CMK (cell line): ENCODE results near the gene HELZ.
"Not testable (repeated sequence)": the region's sequence is repeated elsewhere in the genome, so short reads cannot be mapped to it uniquely, and the experiment has no call there.

Source experiments
- DNase-seq: peaks from one replicate; pipeline ENCODE4 v3.0.0-alpha.2; 2010; ENCODE audit warnings: low read depth

HELZ gene

DNA sequence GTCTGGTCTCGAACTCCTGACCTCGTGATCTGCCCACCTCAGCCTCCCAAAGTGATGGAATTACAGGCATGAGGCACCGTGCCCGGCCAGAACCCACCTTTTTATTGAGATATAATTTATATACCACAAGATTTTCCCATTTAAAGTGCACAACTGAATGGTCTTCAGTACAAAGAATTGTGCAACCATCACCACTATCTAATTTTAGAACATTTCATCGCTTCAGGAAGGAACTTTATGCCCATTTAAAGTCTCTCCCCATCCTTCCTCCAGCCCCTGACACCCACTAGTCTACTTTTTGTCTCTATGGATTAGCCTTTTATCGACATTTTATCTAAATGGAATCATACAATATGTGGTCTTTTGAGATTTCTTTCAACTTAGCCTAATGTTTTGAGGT is 25.4 kb upstream of the HELZ start:
- no peak for DNase-seq

DNA sequence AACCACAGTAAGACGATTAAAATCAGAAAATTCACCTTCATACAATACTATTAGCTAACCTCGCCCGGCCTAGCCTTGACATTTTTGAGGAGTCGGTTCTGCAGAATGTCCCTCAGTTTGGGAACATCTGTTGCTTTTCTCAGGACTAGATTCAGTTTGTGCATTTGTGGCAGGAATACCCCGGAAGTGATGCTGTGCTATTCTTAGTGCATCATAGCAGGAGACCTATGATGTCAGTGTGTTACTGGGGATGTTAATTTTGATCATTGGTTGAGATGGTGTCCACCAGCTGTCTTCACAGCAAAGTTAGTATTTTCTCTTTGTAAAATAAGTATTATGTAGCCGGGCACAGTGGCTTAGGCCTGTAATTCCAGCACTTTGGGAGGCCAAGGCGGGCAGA is 21.5 kb upstream of the HELZ start:
- DNase-seq = no peak

DNA sequence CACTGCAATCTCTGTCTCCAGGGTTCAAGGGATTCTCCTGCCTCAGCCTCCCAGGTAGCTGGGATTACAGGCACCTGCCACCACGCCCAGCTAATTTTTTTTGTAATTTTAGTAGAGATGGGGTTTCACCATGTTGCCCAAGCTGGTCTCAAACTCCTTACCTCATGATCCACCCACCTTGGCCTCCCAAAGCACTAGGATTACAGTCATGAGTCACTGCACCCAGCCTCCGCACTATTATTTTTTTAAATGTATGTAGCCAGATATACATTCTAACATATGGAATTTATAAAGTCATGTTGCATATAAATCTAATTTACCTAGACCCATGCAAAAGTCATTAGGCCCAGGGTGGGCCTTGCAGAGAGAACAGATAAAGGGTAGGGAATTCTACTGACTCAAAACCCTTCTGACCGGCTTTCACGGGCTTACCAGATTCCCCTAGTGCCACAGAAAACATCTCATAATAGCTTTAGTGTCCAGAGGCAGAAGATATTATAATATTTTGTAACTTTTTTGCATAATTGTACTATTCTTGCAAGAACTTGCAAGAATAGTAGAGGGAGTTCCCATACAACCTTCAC is 20.5 kb upstream of the HELZ start:
- DNase-seq = no peak

DNA sequence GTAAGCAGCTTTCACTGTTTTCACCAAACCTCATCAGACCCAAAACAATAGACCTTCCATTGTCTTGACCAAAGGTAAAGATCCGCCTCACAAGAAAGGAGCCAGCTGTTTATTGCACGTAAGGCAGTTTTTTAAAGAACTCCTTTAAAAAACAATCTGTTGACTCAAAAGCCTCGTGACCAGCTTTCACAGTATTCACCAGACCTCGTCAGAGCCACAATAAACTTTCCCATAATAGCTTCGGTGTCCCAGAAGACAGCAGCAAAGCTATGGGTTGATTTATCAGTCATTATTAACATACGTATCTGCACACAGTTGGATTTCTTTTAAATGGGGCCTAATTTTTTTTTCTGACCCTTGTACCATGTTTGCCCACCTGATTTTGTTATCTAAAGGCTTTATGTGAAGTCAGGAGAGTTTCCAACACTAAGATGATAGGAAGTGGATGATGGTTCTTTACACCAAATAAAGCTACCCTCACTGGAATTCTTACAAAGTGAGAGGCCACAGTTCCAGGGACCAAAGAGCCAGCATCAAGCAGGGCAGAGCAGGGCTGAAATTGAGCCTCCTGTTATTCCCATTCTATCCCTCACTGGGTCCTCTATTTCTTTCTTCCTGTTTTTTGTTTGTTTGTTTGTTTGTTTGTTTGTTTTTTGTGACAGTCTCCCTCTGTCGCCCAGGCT is 17.6 kb upstream of the HELZ start:
- DNase-seq = no peak

DNA sequence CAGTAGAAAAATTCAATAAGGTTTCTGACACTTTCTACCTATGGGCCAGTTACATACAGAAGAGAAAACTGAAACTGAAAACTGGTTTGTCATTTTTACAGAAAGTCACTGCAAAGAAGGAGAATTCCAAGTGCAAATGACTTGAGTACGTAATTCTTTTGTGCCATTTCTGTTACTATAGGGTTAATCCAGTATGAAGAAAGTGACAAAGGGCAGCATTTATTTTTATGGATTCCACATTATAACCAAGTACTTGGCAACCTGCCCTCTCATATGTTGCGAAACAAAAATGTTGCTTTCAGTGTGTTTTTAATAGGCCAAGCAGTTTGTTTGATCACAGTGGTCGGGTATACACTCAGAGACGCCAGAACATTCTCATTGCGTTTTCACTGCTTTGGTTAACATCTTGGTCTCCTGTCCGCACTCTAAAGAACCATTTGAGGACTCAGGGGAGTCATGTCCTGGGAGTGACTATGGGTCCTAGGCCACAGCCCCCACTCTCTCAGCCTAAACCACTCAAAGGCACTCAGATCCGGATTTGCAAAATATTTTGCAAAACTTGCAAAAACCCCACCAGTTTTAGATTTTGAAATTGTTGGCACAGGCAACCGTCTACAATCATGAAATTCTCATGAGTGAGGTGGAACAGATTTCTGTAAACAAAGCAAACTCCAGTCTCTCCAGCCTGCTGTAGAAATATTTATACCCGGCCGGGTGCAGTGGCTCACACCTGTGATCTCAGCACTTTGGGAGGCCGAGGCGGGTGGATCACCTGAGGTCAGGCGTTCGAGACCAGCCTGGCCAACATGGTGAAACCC is 15.4 kb upstream of the HELZ start:
- DNase-seq = no peak

DNA sequence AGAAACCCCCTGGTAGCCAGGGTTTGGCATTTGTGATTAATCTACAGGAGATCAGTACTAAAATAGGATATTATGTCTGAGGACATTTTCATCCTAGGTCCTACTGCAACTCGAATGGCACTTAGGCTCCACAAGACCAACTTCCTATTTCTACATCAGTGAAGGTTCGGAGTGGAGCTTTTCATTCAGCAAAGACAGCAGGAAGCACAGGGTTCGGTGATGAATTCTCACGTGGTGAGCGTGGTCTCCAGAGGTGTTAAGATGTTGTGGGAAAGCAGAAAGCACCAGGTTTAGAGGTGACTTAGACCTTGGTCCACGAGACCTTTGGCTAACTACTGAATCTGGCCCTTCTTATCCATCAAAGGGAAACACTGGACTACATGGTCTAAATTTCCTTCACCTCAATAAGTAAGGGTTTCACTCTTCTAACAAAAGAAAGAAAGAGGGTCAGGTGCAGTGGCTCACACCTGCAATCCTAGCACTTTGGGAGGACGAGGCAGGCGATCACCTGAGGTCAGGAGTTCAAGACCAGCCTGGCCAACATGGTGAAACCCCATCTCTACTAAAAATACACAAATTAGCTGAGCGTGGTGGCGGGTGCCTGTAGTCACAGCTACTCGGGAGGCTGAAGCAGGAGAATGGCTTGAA is 13.9 kb upstream of the HELZ start:
- DNase-seq = no peak

DNA sequence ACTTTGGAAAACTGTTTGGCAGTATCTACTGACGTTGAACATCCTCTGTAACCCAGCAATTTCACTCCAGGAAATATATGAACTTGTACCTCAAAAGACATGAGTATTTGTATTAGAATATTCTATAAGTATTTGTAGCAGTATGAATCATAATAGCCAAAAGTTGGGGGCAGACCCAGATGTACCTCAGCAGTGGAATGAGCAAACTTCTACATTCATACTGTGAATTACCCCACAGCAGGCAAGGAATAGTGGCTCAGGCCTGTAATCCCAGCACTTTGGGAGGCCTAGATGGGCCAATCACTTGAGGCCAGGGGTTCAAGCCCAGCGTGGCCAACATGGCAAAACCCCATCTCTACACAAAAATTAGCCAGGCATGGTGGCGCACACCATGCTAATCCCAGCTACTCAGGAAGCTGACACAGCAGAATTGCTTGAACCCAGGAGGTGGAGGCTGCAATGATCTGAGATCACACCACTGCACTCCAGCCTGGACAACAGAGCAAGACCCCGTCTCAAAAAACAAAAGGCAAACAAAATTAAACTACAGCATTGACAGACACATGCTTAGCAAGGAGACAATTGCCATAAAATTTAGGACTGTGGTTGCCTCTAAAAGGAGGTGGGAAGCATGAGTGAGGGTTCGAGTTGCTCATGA is 11.2 kb upstream of the HELZ start:
- DNase-seq = no peak

DNA sequence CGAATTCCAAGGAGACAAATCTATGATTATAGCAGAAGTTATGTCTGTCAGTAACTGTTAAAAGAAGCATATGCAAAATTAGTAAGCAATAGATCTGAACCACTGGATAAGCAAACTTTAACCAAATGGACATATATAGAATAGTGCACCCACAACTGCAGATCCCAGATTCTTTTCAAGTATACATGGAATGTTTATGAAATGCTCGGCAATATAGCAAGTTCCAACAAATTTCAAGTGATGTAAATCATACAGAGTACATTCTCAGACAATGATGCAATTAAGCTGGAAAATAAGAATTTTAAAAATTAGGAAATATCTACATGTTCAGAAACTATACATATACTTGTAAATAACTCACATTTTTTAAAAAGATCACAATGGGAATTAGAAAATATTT is 8.4 kb upstream of the HELZ start:
- DNase-seq = no peak

DNA sequence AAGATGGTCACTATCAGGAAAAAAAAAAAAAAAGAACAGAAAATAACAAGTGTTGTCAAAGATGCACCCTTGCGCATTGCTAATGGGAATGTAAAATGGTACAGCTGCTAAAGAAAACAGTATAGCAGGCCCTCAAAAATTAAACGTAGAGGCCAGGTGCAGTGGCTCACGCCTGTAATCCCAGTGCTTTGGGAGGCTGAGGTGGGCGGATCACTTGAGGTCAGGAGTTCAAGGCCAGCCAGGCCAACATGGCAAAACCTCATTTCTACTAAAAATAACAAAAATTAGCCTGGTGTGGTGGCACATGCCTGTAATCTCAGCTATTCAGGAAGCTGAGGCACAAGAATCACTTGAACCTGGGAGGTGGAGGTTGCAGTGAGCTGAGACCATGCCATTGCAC is 6.6 kb upstream of the HELZ start:
- DNase-seq = not testable (repeated sequence)

DNA sequence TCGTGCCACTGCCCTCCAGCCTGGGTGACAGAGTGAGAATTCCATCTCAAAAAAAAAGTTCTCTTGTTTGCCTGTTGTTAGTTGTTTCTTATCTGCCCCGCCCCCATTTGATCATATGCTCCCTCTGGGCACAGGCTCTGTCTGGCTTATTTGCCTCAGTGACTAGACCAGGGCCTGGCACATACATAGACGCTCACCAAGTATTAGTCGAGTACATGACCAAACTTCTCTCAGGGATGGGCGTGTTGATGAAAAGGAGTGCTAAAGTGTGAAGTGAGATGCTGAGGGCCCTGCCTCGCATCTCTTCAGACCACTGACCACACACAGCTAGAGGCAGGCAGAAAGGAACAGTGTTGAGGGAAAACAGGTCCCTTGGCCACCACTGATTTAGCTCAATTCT is 3.3 kb upstream of the HELZ start:
- no peak for DNase-seq

DNA sequence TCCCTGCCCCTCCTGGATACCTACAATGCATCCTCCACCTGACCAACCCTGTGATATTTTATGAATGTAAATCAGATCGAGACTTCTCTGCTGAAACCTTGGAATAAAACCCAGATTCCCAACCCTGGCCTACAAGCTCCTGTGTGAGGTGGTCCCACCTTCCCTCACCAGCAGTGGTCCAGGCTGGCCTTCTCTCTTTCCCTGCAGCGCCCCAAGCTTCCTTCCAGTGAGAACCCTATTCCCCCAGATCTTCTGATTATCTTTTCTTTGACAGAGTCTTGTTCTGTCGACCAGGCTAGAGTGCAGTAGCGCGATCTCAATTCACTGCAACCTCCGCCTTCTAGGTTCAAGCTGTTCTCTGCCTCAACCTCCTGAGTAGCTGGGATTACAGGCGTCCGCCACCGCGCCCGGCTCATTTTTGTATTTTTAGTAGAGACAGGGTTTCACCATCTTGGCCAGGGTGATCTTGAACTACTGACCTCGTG is 2.5 kb upstream of the HELZ start:
- no peak for DNase-seq

DNA sequence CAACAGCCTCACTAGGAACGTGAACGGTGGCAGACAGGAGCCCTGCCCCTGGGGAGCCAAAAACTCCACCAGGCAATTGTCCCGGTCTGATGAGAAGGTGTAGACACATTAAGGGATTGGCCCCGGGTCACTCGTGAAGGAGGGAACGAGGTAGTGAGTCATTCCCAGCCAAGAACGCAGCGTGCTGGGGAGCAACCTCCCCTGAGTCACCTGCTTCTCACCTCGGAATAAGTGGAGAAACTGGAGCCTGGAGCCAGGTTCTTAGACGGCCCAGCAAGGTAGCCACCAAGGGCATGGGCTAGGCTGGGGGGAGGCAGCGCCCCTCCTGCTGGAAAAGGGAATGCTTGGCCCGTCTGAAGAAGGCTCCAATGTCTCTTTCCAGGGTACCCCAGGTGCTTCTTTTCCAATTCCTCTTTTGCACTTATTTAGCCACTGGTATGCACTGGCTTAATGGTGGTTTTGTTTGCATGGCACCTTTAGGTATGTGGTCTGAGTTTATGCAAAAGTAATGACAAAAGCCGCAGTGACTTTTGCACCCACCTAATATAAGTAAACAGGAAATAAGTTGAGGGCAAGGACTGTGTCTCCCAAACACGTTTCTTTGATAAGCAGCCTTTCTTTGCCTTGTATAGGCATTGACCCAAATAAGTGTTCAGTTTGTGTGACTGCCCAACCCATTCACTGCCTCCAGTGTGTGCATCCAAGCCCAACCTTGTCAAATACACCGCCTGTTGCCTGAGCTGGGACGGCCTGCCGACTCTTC is 1.8 kb upstream of the HELZ start:
- no peak for DNase-seq

DNA sequence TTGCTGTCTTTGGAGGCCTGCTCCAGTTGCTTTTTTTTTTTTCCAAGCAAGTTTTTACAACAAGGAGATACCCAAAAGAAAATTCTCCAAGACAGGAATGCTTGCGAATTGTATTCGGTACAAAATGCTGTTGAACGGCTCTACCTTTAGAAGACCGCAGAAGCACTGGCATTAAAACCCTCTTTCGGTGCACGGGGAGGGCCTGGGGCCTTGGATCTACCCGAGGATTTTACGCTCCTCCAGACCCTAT is 1.3 kb upstream of the HELZ start:
- no peak for DNase-seq

DNA sequence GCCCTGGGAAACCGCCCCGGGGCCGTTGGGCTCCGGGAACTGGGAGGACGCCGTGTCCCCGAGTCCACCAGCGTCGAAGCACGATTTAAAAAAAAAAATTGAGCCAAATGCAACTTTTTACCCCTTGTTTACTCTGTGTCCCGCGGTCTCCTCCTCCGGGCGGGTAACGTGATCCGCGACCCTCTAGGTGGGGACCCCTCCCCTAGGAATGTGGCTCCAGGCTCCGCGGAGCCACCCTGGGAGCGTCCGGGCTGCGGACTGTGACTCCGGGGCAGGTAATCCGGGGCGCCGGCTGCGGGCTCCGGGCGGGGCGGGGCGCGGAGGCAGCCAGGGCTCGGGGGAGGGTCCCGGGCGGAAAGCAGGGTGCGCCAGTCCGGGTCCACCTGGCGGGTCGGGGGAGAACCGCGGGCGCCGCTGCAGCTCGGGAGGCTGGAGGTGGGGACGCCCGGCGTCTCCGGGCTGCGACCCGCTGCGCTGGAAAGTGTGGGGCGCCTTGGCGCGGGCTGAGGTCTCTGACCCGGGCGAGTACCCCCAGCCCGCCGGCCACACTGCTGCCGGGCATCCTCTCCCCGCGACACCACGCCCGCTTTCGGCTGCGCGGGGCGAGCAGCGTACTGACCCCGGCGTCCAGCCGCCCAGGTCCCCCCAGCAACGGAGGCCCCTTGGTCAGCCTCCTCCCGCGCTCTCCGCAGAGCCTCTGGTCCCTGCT is 852 bp upstream of the HELZ start:
- DNase-seq = peak; percentile 17

DNA sequence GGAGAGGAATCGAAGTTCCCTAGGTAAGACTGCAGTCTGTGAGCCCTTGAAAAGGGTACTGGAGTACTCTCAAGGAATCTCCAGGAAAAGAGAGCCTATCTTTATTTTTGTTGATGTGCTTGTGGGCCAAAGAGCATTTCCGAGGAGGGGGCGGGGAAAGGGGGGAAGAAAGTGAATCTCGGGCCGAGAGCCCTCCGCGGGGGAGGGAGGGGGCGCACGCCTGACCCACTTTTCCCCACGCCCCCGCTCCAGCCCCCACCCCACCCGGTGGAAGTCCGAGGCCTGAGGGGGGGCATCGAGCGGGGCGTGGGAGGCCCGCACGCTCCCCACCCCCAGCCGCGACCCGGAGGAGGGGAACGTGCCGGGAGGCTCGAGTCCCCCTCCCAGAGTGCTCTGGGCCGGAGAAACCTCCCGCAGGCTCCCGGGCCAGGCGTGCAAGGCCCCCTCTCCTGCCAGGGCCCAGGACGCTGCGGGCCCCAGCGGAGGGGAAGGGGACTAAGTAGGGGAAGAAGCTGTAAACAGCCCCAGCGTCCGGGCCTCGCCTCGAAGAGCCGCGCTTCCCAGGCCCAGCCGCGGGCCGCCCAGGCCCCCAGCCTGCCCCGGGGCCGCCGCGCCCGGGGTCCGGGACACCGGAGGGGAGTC is 444 bp downstream of the HELZ start:
- peak; percentile 14 for DNase-seq

DNA sequence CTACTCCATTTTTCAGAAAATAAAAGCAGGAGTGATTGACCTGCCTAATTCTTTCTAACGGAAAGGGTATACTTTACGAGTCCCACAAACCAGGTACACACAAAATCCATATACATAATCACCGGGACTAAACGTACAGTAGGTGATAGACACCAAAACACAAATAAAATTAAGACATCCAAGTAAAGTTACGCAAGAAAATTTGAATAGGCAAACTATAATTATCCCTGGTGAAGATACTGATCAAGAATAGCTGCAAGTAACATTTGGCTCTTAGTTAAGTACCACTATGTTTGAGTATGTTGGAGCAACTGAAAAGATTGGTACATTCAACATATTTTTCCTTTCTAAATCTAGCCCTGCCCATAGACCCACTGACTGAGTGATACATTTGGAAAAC is 1.7 kb downstream of the HELZ start:
- no peak for DNase-seq

DNA sequence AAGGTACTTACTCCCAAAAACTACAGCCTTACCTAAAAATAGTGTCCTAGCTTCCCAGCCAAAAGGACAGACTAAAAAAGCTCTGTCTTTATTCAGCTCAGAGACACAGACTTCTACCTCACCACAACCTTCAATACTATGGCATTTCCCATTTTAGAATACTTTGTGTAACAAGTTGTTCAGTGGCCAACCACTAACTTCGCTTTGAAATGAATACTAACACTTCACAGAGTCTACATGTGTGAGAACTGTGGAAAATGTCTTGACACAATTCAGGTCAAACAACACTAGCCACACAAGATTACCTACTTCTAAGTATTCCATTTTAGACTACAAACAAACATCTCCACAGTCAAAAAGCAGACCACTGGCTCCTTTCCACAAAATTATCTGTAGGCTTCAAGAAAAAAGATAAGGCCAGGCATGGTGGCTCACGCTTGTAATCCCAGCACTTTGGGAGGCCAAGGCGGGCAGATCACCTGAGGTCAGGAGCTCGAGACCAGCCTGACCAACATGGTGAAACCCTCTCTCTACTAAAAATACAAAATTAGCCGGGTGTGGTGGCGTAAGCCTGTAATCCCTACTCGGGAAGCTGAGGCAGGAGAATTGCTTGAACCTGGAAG is 3.2 kb downstream of the HELZ start:
- DNase-seq = no peak

DNA sequence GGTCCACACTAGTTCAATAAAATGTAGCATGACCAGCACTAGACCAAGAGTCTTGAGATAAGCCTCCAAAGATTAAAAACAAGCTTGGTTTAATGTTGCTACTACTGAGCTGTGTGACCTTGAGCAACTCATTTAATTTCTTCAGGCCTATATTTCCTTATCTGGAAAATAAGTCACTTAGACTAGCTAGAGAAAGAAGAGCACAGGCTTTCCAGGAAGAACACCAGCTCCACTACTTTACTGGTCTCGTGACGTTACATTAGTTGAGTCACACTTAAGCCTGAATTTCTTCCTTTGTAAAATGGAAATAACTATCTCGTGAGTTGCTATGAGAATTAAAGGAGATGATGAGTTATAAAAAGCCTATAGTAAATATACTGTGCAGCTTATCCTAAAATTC is 5.4 kb downstream of the HELZ start:
- DNase-seq = no peak

DNA sequence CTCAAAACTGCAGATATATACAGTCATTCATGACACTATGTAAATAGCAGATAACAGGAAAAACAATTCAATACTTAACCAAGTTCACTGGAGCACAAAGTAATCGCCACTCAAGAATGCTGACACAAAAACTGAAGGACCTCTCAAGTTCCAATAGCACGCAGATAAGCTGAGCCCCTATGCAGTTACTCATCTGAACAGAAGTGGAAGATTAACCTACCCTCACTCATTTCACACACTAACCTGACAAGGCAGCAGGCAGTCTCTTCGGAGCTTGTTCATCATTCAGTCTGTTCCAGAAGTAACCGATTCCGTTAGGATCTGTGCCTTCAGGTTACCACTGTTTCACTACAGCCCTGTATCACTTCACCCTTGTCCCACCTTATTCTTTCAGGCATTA is 6.0 kb downstream of the HELZ start:
- DNase-seq = no peak

DNA sequence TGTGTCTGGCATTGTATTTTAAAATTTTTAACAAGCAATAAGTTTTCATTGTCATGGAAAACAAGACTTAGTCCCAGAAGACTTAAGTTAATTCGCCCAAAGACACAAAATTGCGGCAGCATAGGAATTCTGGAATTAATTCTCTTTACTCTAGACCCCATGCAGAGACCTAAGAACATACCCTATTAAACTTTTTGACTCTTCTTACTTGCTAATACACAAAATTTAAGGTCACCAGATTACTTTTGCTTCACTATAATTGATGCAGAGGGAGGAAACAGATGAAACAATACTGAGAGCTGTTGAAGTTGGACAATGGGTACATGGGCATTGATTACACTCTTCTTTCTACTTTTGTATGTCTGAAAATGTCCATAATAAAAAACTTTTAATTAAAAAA is 12.6 kb downstream of the HELZ start:
- DNase-seq = no peak
